ENCODE data around the gene TCF7L1.
"Not testable (repeated sequence)": the region's sequence is repeated elsewhere in the genome, so short reads cannot be mapped to it uniquely, and the experiment has no call there.

Gene TCF7L1

GRCh38 chr2:85286918-85287317 is 153.7 kb downstream of the TCF7L1 start:
- DNase-seq (ENCODE audit: low spot score) = no peak

- DNase-seq (ENCODE audit: low spot score) = no peak
These were observed 154.5 kb downstream of the TCF7L1 start for GRCh38 chr2:85287721-85288120.

- no peak for DNase-seq (ENCODE audit: low spot score)
These were observed 155.1 kb downstream of the TCF7L1 start for GRCh38 chr2:85288244-85288725.

- no peak for DNase-seq (ENCODE audit: low spot score)
These were observed 158.3 kb downstream of the TCF7L1 start for GRCh38 chr2:85291425-85292023.

GRCh38 chr2:85302121-85302520 is 168.9 kb downstream of the TCF7L1 start:
- DNase-seq (ENCODE audit: low spot score) = no peak

- DNase-seq (ENCODE audit: low spot score) = no peak
These were observed 170.8 kb downstream of the TCF7L1 start for GRCh38 chr2:85303780-85304531.

GRCh38 chr2:85307527-85307897 is 174.3 kb downstream of the TCF7L1 start:
- DNase-seq (ENCODE audit: low spot score) = no peak

GRCh38 chr2:85308201-85308600 is 175.0 kb downstream of the TCF7L1 start:
- no peak for DNase-seq (ENCODE audit: low spot score)

GRCh38 chr2:85308896-85309555 is 175.8 kb downstream of the TCF7L1 start:
- no peak for DNase-seq (ENCODE audit: low spot score)

- DNase-seq (ENCODE audit: low spot score) = no peak
These were observed 176.6 kb downstream of the TCF7L1 start for GRCh38 chr2:85309699-85310321.

- DNase-seq (ENCODE audit: low spot score) = no peak
These were observed 177.1 kb downstream of the TCF7L1 start for GRCh38 chr2:85310330-85310729.

- DNase-seq (ENCODE audit: low spot score) = no peak
These were observed 179.2 kb downstream of the TCF7L1 start for GRCh38 chr2:85312404-85312803.

GRCh38 chr2:85314884-85315242 is 181.7 kb downstream of the TCF7L1 start:
- no peak for DNase-seq (ENCODE audit: low spot score)

- DNase-seq (ENCODE audit: low spot score) = not testable (repeated sequence)
These were observed 182.7 kb downstream of the TCF7L1 start for GRCh38 chr2:85315921-85316320.

- no peak for DNase-seq (ENCODE audit: low spot score)
These were observed 185.3 kb downstream of the TCF7L1 start for GRCh38 chr2:85318222-85319074.

- no peak for DNase-seq (ENCODE audit: low spot score)
These were observed 186.6 kb downstream of the TCF7L1 start for GRCh38 chr2:85319796-85320195.

GRCh38 chr2:85323351-85323987 is 190.3 kb downstream of the TCF7L1 start:
- no peak for DNase-seq (ENCODE audit: low spot score)

GRCh38 chr2:85323988-85324367 is 190.8 kb downstream of the TCF7L1 start:
- not testable (repeated sequence) for DNase-seq (ENCODE audit: low spot score)

GRCh38 chr2:85324639-85325465 is 191.7 kb downstream of the TCF7L1 start:
- peak; percentile 55 for DNase-seq (ENCODE audit: low spot score)

GRCh38 chr2:85325466-85325811 is 192.2 kb downstream of the TCF7L1 start:
- DNase-seq (ENCODE audit: low spot score) = no peak

All from HuH-7 (cell line).